Measurements from ENCODE around the gene B4GALT6.
A peak's percentile ranks its signal among the peaks of the same experiment; 100 is the strongest.

B4GALT6 gene

DNA sequence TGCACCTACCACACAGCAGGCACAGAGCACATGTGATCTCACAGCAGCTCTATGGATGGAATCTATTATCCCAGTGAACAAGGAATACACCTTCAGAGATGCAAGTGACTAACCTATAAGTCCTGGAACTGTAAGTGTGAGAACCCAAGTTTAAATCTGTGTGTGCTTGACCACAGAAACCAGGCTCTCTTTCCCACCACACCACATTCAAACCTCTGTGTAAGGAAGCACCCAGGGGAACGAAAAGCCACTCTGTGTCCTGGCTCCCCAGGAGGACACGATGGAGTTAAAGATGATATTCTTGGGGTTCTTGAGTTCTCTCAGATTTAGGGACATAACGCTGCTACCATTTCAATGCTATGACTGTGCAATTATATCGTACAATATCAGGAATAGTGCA is 53.8 kb downstream of the B4GALT6 start:
- DNase-seq: no peak

DNA sequence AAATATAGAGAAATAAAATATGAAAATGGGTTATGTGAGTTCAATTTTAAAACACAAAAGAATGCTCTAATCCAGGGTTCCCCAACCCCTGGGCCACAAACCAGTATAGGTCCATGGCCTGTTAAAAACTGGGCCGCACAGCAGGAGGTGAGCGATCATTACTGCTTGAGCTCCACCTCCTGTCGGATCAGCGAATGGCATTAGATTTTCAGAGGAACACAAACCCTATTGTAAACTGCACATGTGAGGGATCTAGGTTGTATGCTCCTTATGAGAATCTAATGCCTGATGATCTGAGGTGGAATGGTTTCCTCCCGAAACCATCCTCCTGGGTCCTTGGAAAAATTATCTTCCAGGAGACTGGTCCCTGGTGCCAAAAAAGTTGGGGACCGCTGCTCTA is 58.0 kb downstream of the B4GALT6 start:
- no peak for DNase-seq

DNA sequence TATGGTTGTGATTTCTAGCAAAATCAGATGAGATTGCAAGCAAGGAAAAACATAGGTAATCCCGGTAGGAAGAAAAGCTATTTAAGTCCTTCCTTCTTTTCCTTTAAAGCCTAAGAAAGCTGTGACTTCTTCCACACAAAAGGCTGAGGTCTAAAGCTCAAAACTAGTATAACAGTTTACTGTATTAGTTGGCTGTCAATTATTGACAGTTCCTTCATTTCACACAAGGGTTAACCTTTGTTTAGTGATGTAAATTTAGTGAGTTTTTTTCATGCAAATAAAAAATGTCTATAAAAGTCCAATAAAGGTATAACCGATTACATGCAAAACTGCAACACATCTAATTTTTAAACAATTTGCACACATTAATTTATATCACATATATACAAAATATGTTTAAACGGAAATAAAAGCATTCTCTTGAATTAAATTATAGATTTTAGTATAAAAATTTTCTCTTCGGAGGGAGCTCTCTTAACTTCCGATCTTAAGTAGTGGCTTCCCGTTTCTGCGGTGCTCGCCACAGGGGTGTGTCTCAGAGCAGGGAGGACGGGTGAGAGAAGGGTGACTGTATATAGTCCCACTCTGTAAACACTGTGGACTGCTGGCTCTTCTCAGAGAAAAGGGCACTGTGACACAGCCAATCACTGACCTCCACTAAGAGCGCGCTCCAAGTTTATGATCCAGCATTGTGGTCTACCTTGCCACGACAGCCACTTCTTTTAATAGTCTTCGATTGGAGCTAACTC is 59.3 kb downstream of the B4GALT6 start:
- DNase-seq: no peak

GRCh38 chr18:31619291-31619690 is 65.1 kb downstream of the B4GALT6 start:
- DNase-seq: no peak

DNA sequence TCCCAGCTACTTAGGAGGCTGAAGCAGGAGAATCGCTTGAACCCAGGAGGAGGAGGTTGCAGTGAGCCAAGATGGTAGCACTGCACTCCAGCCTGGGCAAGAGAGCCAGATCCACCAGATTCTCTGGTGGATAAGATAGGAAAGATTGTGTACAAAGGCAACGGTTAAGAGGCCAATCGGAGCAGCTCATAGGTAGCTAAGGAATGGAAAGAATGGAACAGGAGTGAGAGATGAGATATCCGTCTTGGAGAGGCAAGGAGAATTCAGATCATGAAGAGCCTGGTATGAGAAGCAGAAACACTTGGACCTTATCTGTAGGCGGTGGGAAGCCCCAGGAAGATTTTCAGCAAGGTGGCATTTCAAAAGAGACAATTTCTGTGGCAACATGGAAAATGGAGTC is 65.6 kb downstream of the B4GALT6 start:
- no peak for DNase-seq

GRCh38 chr18:31617031-31617717 is 67.2 kb downstream of the B4GALT6 start:
- DNase-seq: no peak

DNA sequence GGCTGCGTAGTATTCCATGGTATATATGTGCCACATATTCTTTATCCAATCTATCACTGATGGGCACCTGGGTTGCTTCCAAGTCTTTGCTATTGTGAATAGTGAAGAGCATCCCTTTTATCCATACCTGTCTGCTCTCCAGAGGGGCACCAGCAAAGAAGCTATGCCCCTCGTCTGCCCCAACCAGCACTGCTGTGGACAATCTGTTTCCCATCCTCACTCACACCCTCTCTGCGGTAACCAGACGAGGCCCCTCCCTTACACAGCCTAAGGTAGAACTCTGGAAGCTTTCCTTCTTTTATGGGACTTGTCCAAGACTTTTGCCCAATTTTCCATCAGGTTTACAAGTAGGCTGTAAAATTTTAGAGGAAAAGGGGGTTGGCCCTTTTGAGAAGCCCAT is 67.8 kb downstream of the B4GALT6 start:
- DNase-seq: no peak

DNA sequence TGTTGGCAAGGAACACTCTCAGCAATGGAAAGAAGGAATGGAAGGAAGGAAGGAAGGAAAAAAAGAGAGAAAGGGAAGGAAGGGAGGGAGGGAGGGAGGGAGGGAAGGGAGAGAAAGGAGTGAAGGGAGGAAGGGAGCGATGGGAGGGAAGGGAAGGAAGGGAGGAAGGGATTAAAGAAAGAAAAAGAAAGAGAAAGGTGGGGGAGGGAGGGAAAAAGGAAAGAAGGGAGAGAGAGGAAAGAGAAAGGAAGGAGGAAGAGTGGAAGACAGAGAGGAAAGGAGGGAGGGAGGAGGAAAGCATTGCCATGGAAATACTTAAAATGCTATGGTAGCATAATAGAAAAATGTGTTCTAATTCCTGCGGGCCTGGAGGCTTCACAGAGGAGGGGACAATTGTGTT is 70.3 kb downstream of the B4GALT6 start:
- DNase-seq: no peak

GRCh38 chr18:31612124-31612523 is 72.3 kb downstream of the B4GALT6 start:
- DNase-seq: no peak

DNA sequence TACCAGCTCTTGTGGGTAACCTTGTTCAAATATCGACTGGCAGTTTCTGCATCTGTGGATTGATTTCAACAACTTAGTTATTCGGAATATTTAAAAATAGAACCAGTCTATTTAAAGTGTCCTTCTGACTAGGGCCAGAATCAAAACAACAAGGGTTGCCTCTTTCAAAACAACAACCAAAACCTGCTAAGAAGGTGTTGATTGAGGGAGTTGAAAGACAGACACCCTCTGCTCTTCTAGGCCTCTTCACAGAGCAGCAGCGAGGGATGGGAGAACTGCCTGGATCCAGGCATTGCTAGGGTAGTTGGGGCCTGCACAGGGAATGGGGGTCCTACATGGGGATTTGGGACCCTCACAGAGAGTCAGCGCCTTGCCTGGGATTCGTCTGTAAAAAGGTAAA is 72.9 kb downstream of the B4GALT6 start:
- no peak for DNase-seq

DNA sequence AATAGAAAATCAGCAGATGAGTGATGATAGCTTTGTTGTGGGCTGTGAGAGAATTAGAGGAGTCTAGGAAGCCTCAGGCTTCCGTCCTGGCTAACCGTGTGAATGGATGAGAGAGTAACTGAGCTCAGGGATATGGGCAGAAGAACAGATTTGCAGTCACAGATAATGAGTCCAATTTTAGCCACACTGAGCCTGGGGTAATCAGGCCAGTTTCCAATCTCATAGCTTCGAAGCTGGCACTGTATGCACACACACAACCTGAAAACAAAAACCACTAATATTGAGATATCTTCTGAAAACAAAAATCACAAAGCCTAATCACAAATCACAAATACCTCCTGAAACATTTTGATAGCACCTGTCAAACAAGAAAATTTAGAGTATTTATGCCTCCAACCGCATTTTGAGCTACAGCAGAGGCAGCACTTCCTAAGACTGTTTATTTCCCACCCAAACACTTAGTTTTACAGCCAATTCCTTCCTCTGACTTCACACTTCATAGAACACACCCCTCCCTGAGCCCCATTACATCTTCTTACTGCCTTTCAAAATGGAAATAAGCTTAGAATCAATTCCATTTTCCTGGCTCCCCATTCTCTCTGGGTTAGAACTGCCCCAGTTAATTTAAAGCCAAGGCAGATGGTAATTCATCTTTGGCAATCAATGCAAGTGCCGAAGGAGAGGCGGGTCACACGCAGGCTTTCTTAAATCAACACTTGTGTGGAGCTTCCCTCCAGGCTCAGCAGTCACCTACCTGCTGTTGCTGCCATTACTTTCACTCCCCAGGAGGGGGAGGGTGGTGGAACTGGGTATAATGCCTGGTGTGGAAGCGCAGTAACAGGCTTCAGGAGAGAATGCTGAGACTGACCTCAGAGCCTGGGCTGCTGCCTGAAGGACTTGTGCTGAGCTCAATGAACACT is 73.8 kb downstream of the B4GALT6 start:
- DNase-seq: no peak

- DNase-seq: no peak
Observed at GRCh38 chr18:31609886-31610285, 74.5 kb downstream of the B4GALT6 start.

DNA sequence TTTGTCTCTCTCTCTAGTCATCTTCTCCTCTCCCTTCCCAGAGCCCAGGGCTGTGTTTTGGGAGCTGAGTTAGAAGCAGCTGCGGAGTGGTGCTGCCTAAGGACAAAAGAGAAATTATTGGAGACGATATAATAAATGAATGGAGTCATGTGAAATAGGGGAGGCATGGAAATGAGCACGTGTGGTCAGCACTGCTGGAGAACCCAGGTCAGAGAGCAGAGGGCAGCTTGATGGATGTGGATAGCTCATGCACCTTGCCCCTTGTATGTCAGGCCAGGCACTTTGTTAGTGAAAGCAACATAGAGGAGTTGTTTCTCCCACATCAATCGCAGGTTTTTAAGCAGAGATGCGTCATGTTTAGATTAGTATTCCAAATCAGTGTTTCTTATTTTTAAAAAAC is 77.0 kb downstream of the B4GALT6 start:
- no peak for DNase-seq

GRCh38 chr18:31606265-31606664 is 78.1 kb downstream of the B4GALT6 start:
- DNase-seq: no peak

DNA sequence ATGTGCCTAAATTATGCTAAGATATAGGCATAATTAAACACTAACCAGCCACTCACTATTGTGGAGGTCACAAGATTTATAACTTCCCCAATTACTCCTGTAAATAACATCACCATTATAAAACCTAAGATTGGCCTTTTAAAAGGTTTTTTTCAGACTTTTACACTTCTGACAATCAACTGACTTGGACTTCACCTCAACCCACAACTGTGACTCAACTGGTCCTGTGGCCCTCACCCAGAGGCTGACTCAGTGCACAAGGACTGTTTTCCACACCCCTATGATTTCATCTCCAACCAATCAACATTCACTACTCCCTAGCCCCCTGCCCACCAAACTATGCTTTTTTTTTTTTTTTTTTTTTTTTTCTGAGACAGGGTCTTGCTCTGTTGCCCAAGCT is 81.1 kb downstream of the B4GALT6 start:
- peak; percentile 26 for DNase-seq

DNA sequence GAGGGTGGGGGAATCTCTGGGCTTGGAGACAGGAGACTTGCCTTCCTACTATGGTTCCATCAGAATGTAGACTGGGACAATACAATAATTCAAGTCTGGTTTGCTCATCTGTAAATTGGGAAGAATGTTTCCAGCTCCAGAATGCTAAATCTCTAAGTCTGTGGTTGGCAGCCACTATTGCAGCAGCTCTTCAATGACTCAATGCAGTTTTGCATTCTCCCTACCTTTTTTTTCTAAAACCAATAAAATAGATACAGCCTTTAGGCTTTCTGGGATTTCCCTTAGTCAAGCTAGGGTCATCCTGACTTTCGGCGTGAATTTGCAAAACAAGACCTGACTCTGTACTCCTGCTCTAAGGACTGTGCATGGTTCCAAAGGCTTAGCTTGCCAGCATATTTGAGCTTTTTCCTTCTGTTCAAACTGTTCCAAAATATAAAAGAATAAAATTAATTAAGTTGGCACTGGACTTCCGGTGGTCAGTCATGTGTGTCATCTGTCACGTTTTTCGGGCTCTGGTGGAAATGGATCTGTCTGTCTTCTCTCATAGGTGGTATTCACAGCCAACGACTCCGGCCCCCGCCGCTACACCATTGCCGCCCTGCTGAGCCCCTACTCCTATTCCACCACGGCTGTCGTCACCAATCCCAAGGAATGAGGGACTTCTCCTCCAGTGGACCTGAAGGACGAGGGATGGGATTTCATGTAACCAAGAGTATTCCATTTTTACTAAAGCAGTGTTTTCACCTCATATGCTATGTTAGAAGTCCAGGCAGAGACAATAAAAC is 86.2 kb downstream of the B4GALT6 start:
- DNase-seq: no peak

- DNase-seq: no peak
Observed at GRCh38 chr18:31596081-31596872, 88.1 kb downstream of the B4GALT6 start.

- no peak for DNase-seq
Observed at GRCh38 chr18:31595121-31595771, 89.1 kb downstream of the B4GALT6 start.

GRCh38 chr18:31592506-31593157 is 91.7 kb downstream of the B4GALT6 start:
- no peak for DNase-seq

- DNase-seq: no peak
Observed at GRCh38 chr18:31591628-31592027, 92.8 kb downstream of the B4GALT6 start, which contains the start of gene TTR. Gene TTR (plus strand): TSS chr18:31591877. CDS start chr18:31591903, 26 bp downstream.

GRCh38 chr18:31591113-31591512 is 93.3 kb downstream of the B4GALT6 start:
- DNase-seq: no peak
